GM19239 (cell line): ENCODE measurements around the gene BCAP29.

Experiments
- DNase-seq: peaks from one replicate; pipeline ENCODE4 v3.0.0; 2011; ENCODE audit warnings: low spot score; ENCODE audit not compliant: insufficient read length
- FAIRE-seq: peaks from 2 replicates; lab custom pipeline; 2011; peaks lifted over from hg19 to GRCh38; lab: Jason Lieb, UNC

The BCAP29 gene

GRCh38 chr7:107581387-107582013 is 1.5 kb downstream of the BCAP29 start:
- DNase-seq: no peak
- no peak for FAIRE-seq

- no peak for DNase-seq
- FAIRE-seq: no peak
These were observed 2.8 kb downstream of the BCAP29 start for GRCh38 chr7:107582875-107583274.

- FAIRE-seq: no peak
These were observed 4.7 kb downstream of the BCAP29 start for GRCh38 chr7:107584716-107585115.

GRCh38 chr7:107588529-107589130 is 8.6 kb downstream of the BCAP29 start:
- no peak for FAIRE-seq
- no peak for DNase-seq

More at GRCh38 chr7:107584716-107585115, 4.7 kb downstream of the BCAP29 start:
- no peak for DNase-seq

GRCh38 chr7:107591421-107591820 is 11.4 kb downstream of the BCAP29 start:
- no peak for DNase-seq
- FAIRE-seq: no peak

GRCh38 chr7:107592361-107593024 is 12.4 kb downstream of the BCAP29 start:
- no peak for FAIRE-seq

GRCh38 chr7:107593025-107593410 is 13.0 kb downstream of the BCAP29 start:
- FAIRE-seq (no peak), DNase-seq (no peak)

More at GRCh38 chr7:107592361-107593024, 12.4 kb downstream of the BCAP29 start:
- no peak for DNase-seq

GRCh38 chr7:107594961-107595737 is 15.1 kb downstream of the BCAP29 start:
- FAIRE-seq: peak; percentile 33
- DNase-seq: no peak

- peak; percentile 4 for FAIRE-seq
- no peak for DNase-seq
These were observed 17.0 kb downstream of the BCAP29 start for GRCh38 chr7:107596881-107597581.

GRCh38 chr7:107597582-107597916 is 17.5 kb downstream of the BCAP29 start:
- no peak for FAIRE-seq

GRCh38 chr7:107597953-107598352 is 17.9 kb downstream of the BCAP29 start:
- no peak for DNase-seq
- no peak for FAIRE-seq

More at GRCh38 chr7:107597582-107597916, 17.5 kb downstream of the BCAP29 start:
- DNase-seq: no peak

- no peak for FAIRE-seq
- DNase-seq: no peak
These were observed 19.2 kb downstream of the BCAP29 start for GRCh38 chr7:107599262-107599661.

- FAIRE-seq (no peak), DNase-seq (no peak)
These were observed 20.8 kb downstream of the BCAP29 start for GRCh38 chr7:107600816-107601215.

- no peak for FAIRE-seq
- no peak for DNase-seq
These were observed 25.3 kb downstream of the BCAP29 start for GRCh38 chr7:107605218-107605815.

- DNase-seq (no peak), FAIRE-seq (no peak)
These were observed 26.3 kb downstream of the BCAP29 start for GRCh38 chr7:107606303-107606702.

- FAIRE-seq: no peak
These were observed 29.8 kb downstream of the BCAP29 start for GRCh38 chr7:107609811-107610261.

GRCh38 chr7:107610323-107610722 is 30.3 kb downstream of the BCAP29 start:
- DNase-seq (no peak), FAIRE-seq (no peak)

More at GRCh38 chr7:107609811-107610261, 29.8 kb downstream of the BCAP29 start:
- no peak for DNase-seq

- DNase-seq: no peak
- FAIRE-seq: no peak
These were observed 33.4 kb downstream of the BCAP29 start for GRCh38 chr7:107613439-107613838.

GRCh38 chr7:107613948-107614347 is 33.9 kb downstream of the BCAP29 start:
- DNase-seq: no peak
- FAIRE-seq: no peak

GRCh38 chr7:107614425-107614824 is 34.4 kb downstream of the BCAP29 start:
- FAIRE-seq (no peak), DNase-seq (no peak)
